Keratinocyte (primary cell): Measurements from ENCODE around the gene KASH5. TPM values are rescaled to one million over a fixed set of nuclear protein-coding genes. Genes with fewer than 3 reads are reported as not detected.

Experiments
- DNase-seq: peaks from one replicate; pipeline ENCODE4 v3.0.0-alpha.2; 2011; ENCODE audit warnings: low read depth, missing footprints, low spot score
- FAIRE-seq: peaks from 2 replicates; lab custom pipeline; 2011; peaks lifted over from hg19 to GRCh38; lab: Jason Lieb, UNC
- H2AFZ ChIP-seq: 2 replicates; pipeline ENCODE4 v1.6.0; 2012; ENCODE audit warnings: low read length, control low read depth, inconsistent platforms; ENCODE audit not compliant: control insufficient read depth
- H3K27ac ChIP-seq: 2 replicates; pipeline ENCODE4 v1.5.1; 2011; ENCODE audit warnings: low read length; ENCODE audit not compliant: control insufficient read depth, insufficient read depth
- H3K27me3 ChIP-seq: 3 replicates; pipeline ENCODE4 v1.6.0; 2011; ENCODE audit warnings: low read length; ENCODE audit not compliant: control insufficient read depth, insufficient read depth; ENCODE audit errors: extremely low read depth
- H3K36me3 ChIP-seq, 2 experiments: 2 replicates in 1 of 2; 3 replicates in 1 of 2; pipeline ENCODE4 v1.5.1; 2011; ENCODE audit warnings: low read length in 2 of 2, mild to moderate bottlenecking in 1 of 2; ENCODE audit not compliant: control insufficient read depth in 2 of 2, insufficient read depth in 2 of 2; ENCODE audit errors: extremely low read depth in 1 of 2
- H3K4me1 ChIP-seq: 3 replicates; pipeline ENCODE4 v1.5.1; 2011; ENCODE audit warnings: low read length; ENCODE audit not compliant: control insufficient read depth, insufficient read depth; ENCODE audit errors: extremely low read depth
- H3K4me2 ChIP-seq: 3 replicates; pipeline ENCODE4 v1.6.0; 2011; ENCODE audit warnings: low read depth, low read length; ENCODE audit not compliant: control insufficient read depth, insufficient read depth; ENCODE audit errors: extremely low read depth
- H3K4me3 ChIP-seq, 3 experiments: fragments of 200-600 bp in 1 of 3; sonication (generic) in 1 of 3; 2 replicates in 2 of 3; 3 replicates in 1 of 3; pipeline ENCODE4 v1.5.1; 2011 to 2016; ENCODE audit warnings: low read length in 3 of 3, mild to moderate bottlenecking in 3 of 3, control low read depth in 2 of 3, inconsistent platforms in 1 of 3, low read depth in 1 of 3, mixed read lengths in 1 of 3, mixed run types in 1 of 3, moderate library complexity in 1 of 3; ENCODE audit not compliant: control insufficient read depth in 2 of 3, insufficient read depth in 2 of 3; ENCODE audit errors: extremely low read depth in 1 of 3
- H3K79me2 ChIP-seq: 2 replicates; pipeline ENCODE4 v1.6.0; 2012; ENCODE audit warnings: low read length; ENCODE audit not compliant: control insufficient read depth, insufficient read depth
- H3K9ac ChIP-seq: 3 replicates; pipeline ENCODE4 v1.6.0; 2011; ENCODE audit warnings: low read length; ENCODE audit not compliant: control insufficient read depth, insufficient read depth; ENCODE audit errors: extremely low read depth
- H3K9me1 ChIP-seq: 3 replicates; pipeline ENCODE4 v1.6.0; 2011; ENCODE audit warnings: low read length; ENCODE audit not compliant: control insufficient read depth, insufficient read depth; ENCODE audit errors: extremely low read depth
- H3K9me3 ChIP-seq: 2 replicates; pipeline ENCODE4 v1.5.1; 2012; ENCODE audit warnings: low read depth, low read length; ENCODE audit not compliant: control insufficient read depth
- H4K20me1 ChIP-seq: 3 replicates; pipeline ENCODE4 v1.6.0; 2011; ENCODE audit warnings: low read length; ENCODE audit not compliant: control insufficient read depth, insufficient read depth; ENCODE audit errors: extremely low read depth
- EZH2 ChIP-seq: IDR thresholded peaks from one replicate; pipeline ENCODE4 v1.6.1; 2012; ENCODE audit warnings: inconsistent platforms, mild to moderate bottlenecking, low read length, moderate library complexity
- dilution Hi-C: fragments of 300-500 bp; cut with MboI; formaldehyde crosslinking; loops from one replicate; pipeline ENCODE4 v1.7.0; 2020; ENCODE audit warnings: low sequenced_read_pairs; ENCODE audit not compliant: extremely low pct_ligation_motif_present
- polyA plus RNA-seq, 5 experiments: library from polyadenylated mRNA; depleted of rRNA in 3 of 5; stranded (reverse) in 3 of 5; stranded (forward) in 1 of 5; unstranded in 1 of 5; fragments of >200 nt; gene quantifications; 1 replicate in 1 of 5; 2 replicates in 3 of 5; 3 replicates in 1 of 5; pipeline versions ENCODE4 v1.2.1 to v1.2.3, GENCODE V29; 2011 to 2012; ENCODE audit warnings: missing spikeins in 2 of 5, low read depth in 1 of 5, low replicate concordance in 1 of 5
- TF ChIP-seq, protein P1 (sequence below), 3 experiments: IDR thresholded peaks in 1 of 3; conservative IDR thresholded peaks in 1 of 3; optimal IDR thresholded peaks in 1 of 3; 2 replicates in 2 of 3; 3 replicates in 1 of 3; pipeline versions ENCODE3 to v1.5.1; 2011; ENCODE audit warnings: low read length in 3 of 3, mild to moderate bottlenecking in 3 of 3, moderate library complexity in 2 of 3, control low read depth in 1 of 3, inconsistent platforms in 1 of 3; ENCODE audit not compliant: insufficient read depth in 2 of 3; ENCODE audit errors: extremely low read depth in 1 of 3

The KASH5 gene
- polyA plus RNA-seq, 1 donor (not counting 4 experiments of a cell fraction or from before 2014, with no cell fraction given) = not detected

DNA sequence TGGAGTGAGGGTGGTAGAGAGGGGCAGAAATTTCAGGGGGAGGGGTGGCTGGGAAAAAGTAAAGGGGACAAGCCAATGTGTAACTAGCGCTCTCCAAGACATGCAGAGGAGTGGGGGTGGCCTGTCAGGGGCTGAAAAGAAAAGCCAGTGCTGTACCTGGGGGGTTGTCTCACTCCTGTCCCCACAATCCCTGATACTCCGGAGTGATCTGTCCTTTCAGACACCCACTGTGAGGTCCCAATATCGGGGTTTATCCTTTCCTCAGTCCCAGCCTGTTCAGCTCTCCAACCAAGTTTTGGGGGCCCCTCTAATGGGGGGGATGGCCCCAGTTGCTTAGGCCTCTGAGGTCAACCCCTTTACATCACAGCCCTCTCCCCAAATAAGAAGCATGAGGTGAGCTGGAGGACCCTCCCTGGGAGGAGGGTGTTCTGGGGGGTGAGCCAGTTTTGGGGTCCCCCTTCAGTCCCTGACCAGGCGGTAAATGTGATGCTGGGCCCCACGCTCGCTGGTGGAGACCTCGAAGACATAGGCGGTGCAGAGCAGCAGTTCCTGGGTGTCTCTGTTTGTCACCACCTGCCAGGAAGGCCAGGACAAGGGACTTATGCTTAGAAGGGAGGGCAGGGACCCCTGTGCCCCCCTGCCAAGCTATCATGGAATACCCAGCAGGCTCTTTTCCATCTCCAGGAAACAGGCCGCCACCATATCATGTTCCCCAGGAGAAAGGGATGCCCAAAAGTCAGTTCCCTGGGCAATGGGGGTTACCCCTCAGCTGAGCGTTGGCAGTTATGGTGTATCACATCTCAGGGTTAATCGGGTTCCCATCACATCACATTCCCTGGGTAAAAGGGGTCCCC is 47.0 kb upstream of the KASH5 start:
- H4K20me1 ChIP-seq = no peaks in the 10 kb centered on the region
- no peak for DNase-seq
- no peaks in the 10 kb centered on the region for H3K79me2 ChIP-seq
- H3K9me1 ChIP-seq = no peaks in the 10 kb centered on the region
- H3K4me3 ChIP-seq = no peak overlapping the region
- no peak for FAIRE-seq
- dilution Hi-C loops = no loop called here
- H3K27me3 ChIP-seq = peaks cover 16% of the 10 kb centered on the region
- peaks cover 3% of the 10 kb centered on the region for H3K4me1 ChIP-seq
- H3K9me3 ChIP-seq = no peaks in the 10 kb centered on the region
- H2AFZ ChIP-seq = no peak overlapping the region
- no peak overlapping the region for H3K27ac ChIP-seq
- H3K36me3 ChIP-seq = peaks cover 0 to 8% of the 10 kb centered on the region in 2 experiments
- TF ChIP-seq EZH2 = no peak
- TF ChIP-seq, protein P1, sequence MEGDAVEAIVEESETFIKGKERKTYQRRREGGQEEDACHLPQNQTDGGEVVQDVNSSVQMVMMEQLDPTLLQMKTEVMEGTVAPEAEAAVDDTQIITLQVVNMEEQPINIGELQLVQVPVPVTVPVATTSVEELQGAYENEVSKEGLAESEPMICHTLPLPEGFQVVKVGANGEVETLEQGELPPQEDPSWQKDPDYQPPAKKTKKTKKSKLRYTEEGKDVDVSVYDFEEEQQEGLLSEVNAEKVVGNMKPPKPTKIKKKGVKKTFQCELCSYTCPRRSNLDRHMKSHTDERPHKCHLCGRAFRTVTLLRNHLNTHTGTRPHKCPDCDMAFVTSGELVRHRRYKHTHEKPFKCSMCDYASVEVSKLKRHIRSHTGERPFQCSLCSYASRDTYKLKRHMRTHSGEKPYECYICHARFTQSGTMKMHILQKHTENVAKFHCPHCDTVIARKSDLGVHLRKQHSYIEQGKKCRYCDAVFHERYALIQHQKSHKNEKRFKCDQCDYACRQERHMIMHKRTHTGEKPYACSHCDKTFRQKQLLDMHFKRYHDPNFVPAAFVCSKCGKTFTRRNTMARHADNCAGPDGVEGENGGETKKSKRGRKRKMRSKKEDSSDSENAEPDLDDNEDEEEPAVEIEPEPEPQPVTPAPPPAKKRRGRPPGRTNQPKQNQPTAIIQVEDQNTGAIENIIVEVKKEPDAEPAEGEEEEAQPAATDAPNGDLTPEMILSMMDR (optimal IDR thresholded peaks at IDR 0.05 in 1 of 3, IDR thresholded peaks at IDR 0.05 in 1 of 3, conservative IDR thresholded peaks at IDR 0.05 in 1 of 3; ENCODE audit: extremely low read depth in 1 of 3, insufficient read depth in 2 of 3, low read length in 3 of 3) = no peak
- H3K4me2 ChIP-seq = no peak overlapping the region
- no peak overlapping the region for H3K9ac ChIP-seq

DNA sequence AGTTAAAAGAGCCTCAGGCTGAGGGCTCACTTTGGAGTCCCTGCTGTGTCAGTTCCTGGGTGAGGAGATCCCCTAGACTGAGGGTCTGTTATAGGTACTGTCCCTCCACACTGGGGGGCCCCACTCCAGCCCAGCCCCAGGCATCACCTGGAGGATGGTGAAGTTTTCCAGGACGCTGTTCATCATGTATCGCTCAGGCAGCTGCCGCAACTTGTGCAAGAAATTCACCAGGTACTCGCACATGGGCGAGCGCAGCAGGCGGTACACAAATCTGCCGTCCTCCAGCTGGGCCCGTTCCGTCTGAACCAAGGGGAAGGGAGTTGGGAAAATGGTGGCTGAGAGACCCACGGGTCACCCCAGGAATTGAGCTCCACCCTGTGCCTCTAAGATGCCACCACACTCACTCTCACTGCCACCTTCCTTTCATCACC is 45.7 kb upstream of the KASH5 start:
- Histone ChIP-seq H3K9me3 (no peaks in the 10 kb centered on the region), H3K9me1 (no peaks in the 10 kb centered on the region), H3K4me3 (no peak overlapping the region), H3K79me2 (no peaks in the 10 kb centered on the region), H4K20me1 (no peaks in the 10 kb centered on the region), H3K9ac (no peak overlapping the region), H3K4me1 (peaks cover 3% of the 10 kb centered on the region), H3K27me3 (peaks cover 14% of the 10 kb centered on the region), H3K36me3 (peaks cover 6 to 11% of the 10 kb centered on the region in 2 experiments), H2AFZ (no peak overlapping the region), H3K27ac (no peak overlapping the region), H3K4me2 (no peak overlapping the region)
- dilution Hi-C loops = no loop called here
- TF ChIP-seq, protein P1 (optimal IDR thresholded peaks at IDR 0.05 in 1 of 3, IDR thresholded peaks at IDR 0.05 in 1 of 3, conservative IDR thresholded peaks at IDR 0.05 in 1 of 3; ENCODE audit: extremely low read depth in 1 of 3, insufficient read depth in 2 of 3, low read length in 3 of 3) = no peak
- no peak for TF ChIP-seq EZH2
- DNase-seq (no peak), FAIRE-seq (no peak)
